Ascending aorta (tissue), 2 donors: ENCODE results near the gene VPS8. TPM values are rescaled to one million over a fixed set of nuclear protein-coding genes. Genes with fewer than 3 reads are reported as not detected.

Experiments used
- DNase-seq, 2 donors: peaks; one replicate each; pipeline ENCODE4 v3.0.0-alpha.2; 2019; ENCODE audit warnings: low spot score in 2 of 2
- H3K27ac ChIP-seq, 2 donors: fragments of 200-600 bp; sonication (generic); one replicate each; pipeline ENCODE4 v1.5.1; 2016 to 2017; ENCODE audit warnings: mild to moderate bottlenecking in 1 of 2
- H3K27me3 ChIP-seq: fragments of 200-600 bp; sonication (generic); one replicate; pipeline ENCODE4 v1.5.1; 2017
- H3K36me3 ChIP-seq, 2 donors: fragments of 200-600 bp; sonication (generic); one replicate each; pipeline ENCODE4 v1.5.1; 2016
- H3K4me1 ChIP-seq, 2 donors: fragments of 200-600 bp; sonication (generic); one replicate each; pipeline ENCODE4 v1.5.1; 2016 to 2017; ENCODE audit warnings: mild to moderate bottlenecking in 1 of 2
- H3K4me3 ChIP-seq, 2 donors: fragments of 200-600 bp; sonication (generic); one replicate each; pipeline ENCODE4 v1.5.1; 2016 to 2017; ENCODE audit warnings: mild to moderate bottlenecking in 1 of 2
- H3K9me3 ChIP-seq, 2 donors: fragments of 200-600 bp; sonication (generic); one replicate each; pipeline ENCODE4 v1.5.1; 2016
- intact Hi-C: fragments of 100-400 bp; cut with DNase I; formaldehyde crosslinking; loops from one replicate; pipeline ENCODE4 v1.15.1; 2023
- total RNA-seq: library from RNA; depleted of rRNA; stranded (reverse); fragments of >200 nt; gene quantifications from one replicate; pipeline ENCODE4 v1.1.0, GENCODE V29; 2016
- TF ChIP-seq, protein P1 (sequence below), 3 experiments: fragments of 200-600 bp in 2 of 3; fragments of 450-650 bp in 1 of 3; sonication (generic) in 2 of 3; IDR thresholded peaks; one replicate each; pipeline ENCODE4 v1.5.1; 2016 to 2019; ENCODE audit warnings: antibody characterized with exemption in 3 of 3, mild to moderate bottlenecking in 1 of 3, moderate library complexity in 1 of 3

Gene VPS8
- total RNA-seq, 1 donor from 2014 or later: 24.9 TPM

GRCh38 chr3:184868477-184868876 is 56.5 kb downstream of the VPS8 start:
- H3K4me1 ChIP-seq: no peaks in the 10 kb centered on the region
- H3K36me3 ChIP-seq: peaks cover 11 to 44% of the 10 kb centered on the region in 2 donors
- H3K9me3 ChIP-seq: no peaks in the 10 kb centered on the region
- TF ChIP-seq, protein P1, sequence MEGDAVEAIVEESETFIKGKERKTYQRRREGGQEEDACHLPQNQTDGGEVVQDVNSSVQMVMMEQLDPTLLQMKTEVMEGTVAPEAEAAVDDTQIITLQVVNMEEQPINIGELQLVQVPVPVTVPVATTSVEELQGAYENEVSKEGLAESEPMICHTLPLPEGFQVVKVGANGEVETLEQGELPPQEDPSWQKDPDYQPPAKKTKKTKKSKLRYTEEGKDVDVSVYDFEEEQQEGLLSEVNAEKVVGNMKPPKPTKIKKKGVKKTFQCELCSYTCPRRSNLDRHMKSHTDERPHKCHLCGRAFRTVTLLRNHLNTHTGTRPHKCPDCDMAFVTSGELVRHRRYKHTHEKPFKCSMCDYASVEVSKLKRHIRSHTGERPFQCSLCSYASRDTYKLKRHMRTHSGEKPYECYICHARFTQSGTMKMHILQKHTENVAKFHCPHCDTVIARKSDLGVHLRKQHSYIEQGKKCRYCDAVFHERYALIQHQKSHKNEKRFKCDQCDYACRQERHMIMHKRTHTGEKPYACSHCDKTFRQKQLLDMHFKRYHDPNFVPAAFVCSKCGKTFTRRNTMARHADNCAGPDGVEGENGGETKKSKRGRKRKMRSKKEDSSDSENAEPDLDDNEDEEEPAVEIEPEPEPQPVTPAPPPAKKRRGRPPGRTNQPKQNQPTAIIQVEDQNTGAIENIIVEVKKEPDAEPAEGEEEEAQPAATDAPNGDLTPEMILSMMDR (IDR thresholded peaks at IDR 0.05): no peak
- no peak for DNase-seq
- no peak overlapping the region for H3K27ac ChIP-seq
- intact Hi-C loops: no loop called here
- no peak overlapping the region for H3K4me3 ChIP-seq
- no peaks in the 10 kb centered on the region for H3K27me3 ChIP-seq

GRCh38 chr3:184872200-184872599 is 60.2 kb downstream of the VPS8 start:
- Histone ChIP-seq H3K27ac (no peak overlapping the region), H3K4me3 (no peak overlapping the region), H3K27me3 (no peaks in the 10 kb centered on the region), H3K36me3 (peaks cover 13 to 26% of the 10 kb centered on the region in 2 donors), H3K9me3 (no peaks in the 10 kb centered on the region), H3K4me1 (no peaks in the 10 kb centered on the region)
- no peak for DNase-seq
- intact Hi-C loops: no loop called here
- TF ChIP-seq, protein P1 (IDR thresholded peaks at IDR 0.05): no peak

DNA sequence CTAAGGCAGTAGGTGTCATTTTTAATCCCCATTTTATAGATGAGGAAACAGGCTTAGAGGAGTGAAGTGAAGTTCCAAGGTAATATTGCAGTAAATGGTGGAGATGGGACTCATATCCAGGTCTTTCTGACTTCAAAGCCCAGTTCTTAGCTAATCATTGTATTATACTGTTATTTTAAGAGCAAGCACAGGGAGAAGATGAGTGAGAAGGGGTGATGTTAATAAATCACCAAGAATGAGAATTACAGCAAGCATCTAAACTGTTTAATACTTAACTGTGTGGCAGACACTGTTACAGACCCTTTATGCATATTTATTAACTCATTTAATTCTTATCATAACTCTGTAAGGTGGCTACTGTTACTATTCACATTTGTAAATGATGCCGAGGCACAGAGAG is 61.2 kb downstream of the VPS8 start:
- intact Hi-C loops: no loop called here
- H3K36me3 ChIP-seq: peaks cover 13 to 29% of the 10 kb centered on the region in 2 donors
- H3K27ac ChIP-seq: no peak overlapping the region
- H3K4me3 ChIP-seq: no peak overlapping the region
- H3K4me1 ChIP-seq: no peaks in the 10 kb centered on the region
- TF ChIP-seq, protein P1 (IDR thresholded peaks at IDR 0.05): no peak
- H3K9me3 ChIP-seq: no peaks in the 10 kb centered on the region
- DNase-seq: no peak
- no peaks in the 10 kb centered on the region for H3K27me3 ChIP-seq

GRCh38 chr3:184874709-184875644 is 63.0 kb downstream of the VPS8 start:
- peaks cover 13 to 15% of the 10 kb centered on the region in 2 donors for H3K36me3 ChIP-seq
- H3K9me3 ChIP-seq: no peaks in the 10 kb centered on the region
- H3K4me1 ChIP-seq: no peaks in the 10 kb centered on the region
- no peak overlapping the region for H3K27ac ChIP-seq
- no peak overlapping the region for H3K4me3 ChIP-seq
- H3K27me3 ChIP-seq: no peaks in the 10 kb centered on the region
- intact Hi-C loops: loop anchor here (1.0 to 5.0 kb wide), 2 partner anchors 302 to 341 kb away; no protein-coding TSS in a partner anchor
- DNase-seq: no peak
- TF ChIP-seq, protein P1 (IDR thresholded peaks at IDR 0.05): peak in 2 of 3 experiments; percentile 33 to 58

GRCh38 chr3:184880276-184881019 is 68.5 kb downstream of the VPS8 start:
- H3K36me3 ChIP-seq: peaks cover 6 to 25% of the 10 kb centered on the region in 2 donors
- H3K9me3 ChIP-seq: no peaks in the 10 kb centered on the region
- no peak for DNase-seq
- H3K4me1 ChIP-seq: no peaks in the 10 kb centered on the region
- H3K4me3 ChIP-seq: no peak overlapping the region
- H3K27me3 ChIP-seq: no peaks in the 10 kb centered on the region
- TF ChIP-seq, protein P1 (IDR thresholded peaks at IDR 0.05): no peak
- intact Hi-C loops: no loop called here
- H3K27ac ChIP-seq: no peak overlapping the region
